T-helper 1 cell treated with Interleukin-12 subunit alpha and Interleukin-12 subunit beta and Interleukin-4 antibody, amounts not matched to agents 30 μg/mL and 1 μg/mL, for 36 hours (primary cell): Measurements from ENCODE around the gene DCXR.
A peak's percentile ranks its signal among the peaks of the same experiment; 100 is the strongest.

ENCODE experiments used
- H3K27ac Mint-ChIP-seq: one replicate; pipeline ENCODE4 v1.8.0; 2021; ENCODE audit warnings: mild to moderate bottlenecking, mixed read lengths
- H3K27me3 Mint-ChIP-seq: one replicate; pipeline ENCODE4 v1.8.0; 2021; ENCODE audit warnings: low read depth, mixed read lengths
- H3K36me3 Mint-ChIP-seq: one replicate; pipeline ENCODE4 v1.8.0; 2021; ENCODE audit warnings: low read depth, mixed read lengths
- H3K4me1 Mint-ChIP-seq: one replicate; pipeline ENCODE4 v1.8.0; 2021; ENCODE audit warnings: low read depth, mixed read lengths
- H3K4me3 Mint-ChIP-seq: one replicate; pipeline ENCODE4 v1.8.0; 2021; ENCODE audit warnings: mild to moderate bottlenecking, moderate library complexity, mixed read lengths
- H3K9me3 Mint-ChIP-seq: one replicate; pipeline ENCODE4 v1.8.0; 2021; ENCODE audit warnings: mixed read lengths

Gene DCXR

GRCh38 chr17:82078433-82078832 lies 40.9 kb upstream of the DCXR start:
- Mint-ChIP-seq H3K4me3 (no peak overlapping the region), H3K27me3 (no peaks in the 10 kb centered on the region), H3K4me1 (no peaks in the 10 kb centered on the region), H3K9me3 (no peaks in the 10 kb centered on the region), H3K27ac (no peak overlapping the region), H3K36me3 (peaks cover 3% of the 10 kb centered on the region)

- Mint-ChIP-seq H3K4me3 (no peak overlapping the region), H3K36me3 (peaks cover 3% of the 10 kb centered on the region), H3K27me3 (peaks cover 2% of the 10 kb centered on the region), H3K9me3 (no peaks in the 10 kb centered on the region), H3K27ac (no peak overlapping the region), H3K4me1 (no peaks in the 10 kb centered on the region)
Measured at GRCh38 chr17:82077617-82078358, 40.3 kb upstream of the DCXR start.

GRCh38 chr17:82076785-82077591 lies 39.5 kb upstream of the DCXR start:
- Mint-ChIP-seq H3K27ac (no peak overlapping the region), H3K4me1 (no peaks in the 10 kb centered on the region), H3K36me3 (peaks cover 3% of the 10 kb centered on the region), H3K9me3 (no peaks in the 10 kb centered on the region), H3K4me3 (no peak overlapping the region), H3K27me3 (peaks cover 5% of the 10 kb centered on the region)

GRCh38 chr17:82076018-82076784 lies 38.7 kb upstream of the DCXR start:
- peaks cover 5% of the 10 kb centered on the region for H3K27me3 Mint-ChIP-seq
- no peaks in the 10 kb centered on the region for H3K4me1 Mint-ChIP-seq
- no peaks in the 10 kb centered on the region for H3K9me3 Mint-ChIP-seq
- no peak overlapping the region for H3K27ac Mint-ChIP-seq
- H3K4me3 Mint-ChIP-seq = no peak overlapping the region
- peaks cover 3% of the 10 kb centered on the region for H3K36me3 Mint-ChIP-seq

- H3K9me3 Mint-ChIP-seq = no peaks in the 10 kb centered on the region
- H3K27ac Mint-ChIP-seq = no peak overlapping the region
- peaks cover 3% of the 10 kb centered on the region for H3K36me3 Mint-ChIP-seq
- no peak overlapping the region for H3K4me3 Mint-ChIP-seq
- H3K4me1 Mint-ChIP-seq = no peaks in the 10 kb centered on the region
- peaks cover 5% of the 10 kb centered on the region for H3K27me3 Mint-ChIP-seq
Measured at GRCh38 chr17:82073446-82073845, 35.9 kb upstream of the DCXR start.

- H3K4me1 Mint-ChIP-seq = no peaks in the 10 kb centered on the region
Measured at GRCh38 chr17:82072827-82073226, 35.3 kb upstream of the DCXR start.

GRCh38 chr17:82070611-82071010 lies 33.1 kb upstream of the DCXR start:
- H3K9me3 Mint-ChIP-seq = no peaks in the 10 kb centered on the region
- H3K36me3 Mint-ChIP-seq = peaks cover 1% of the 10 kb centered on the region
- no peak overlapping the region for H3K27ac Mint-ChIP-seq
- peaks cover 4% of the 10 kb centered on the region for H3K4me1 Mint-ChIP-seq
- H3K4me3 Mint-ChIP-seq = no peak overlapping the region
- H3K27me3 Mint-ChIP-seq = peaks cover 5% of the 10 kb centered on the region

More at GRCh38 chr17:82072827-82073226, 35.3 kb upstream of the DCXR start:
- H3K9me3 Mint-ChIP-seq = no peaks in the 10 kb centered on the region
- H3K27me3 Mint-ChIP-seq = peaks cover 5% of the 10 kb centered on the region
- no peak overlapping the region for H3K27ac Mint-ChIP-seq
- H3K4me3 Mint-ChIP-seq = no peak overlapping the region
- H3K36me3 Mint-ChIP-seq = no peaks in the 10 kb centered on the region

- Mint-ChIP-seq H3K27ac (peak within 1 kb of the TSS; percentile 81), H3K27me3 (no peaks in the 10 kb centered on the region), H3K36me3 (peaks cover 1% of the 10 kb centered on the region), H3K9me3 (no peaks in the 10 kb centered on the region), H3K4me1 (peaks cover 6% of the 10 kb centered on the region), H3K4me3 (peak within 1 kb of the TSS; percentile 87)
Measured at GRCh38 chr17:82065638-82066303, 28.3 kb upstream of the DCXR start, which contains the start of gene DUS1L. DUS1L (minus strand) TSS chr17:82065804; CDS start chr17:82065059, 745 bp downstream.

GRCh38 chr17:82065193-82065637 lies 27.7 kb upstream of the DCXR start:
- no peaks in the 10 kb centered on the region for H3K27me3 Mint-ChIP-seq
- peaks cover 1% of the 10 kb centered on the region for H3K36me3 Mint-ChIP-seq
- H3K27ac Mint-ChIP-seq = no peak overlapping the region
- peaks cover 6% of the 10 kb centered on the region for H3K4me1 Mint-ChIP-seq
- H3K4me3 Mint-ChIP-seq = peak overlapping the region; percentile 61
- H3K9me3 Mint-ChIP-seq = no peaks in the 10 kb centered on the region

- peak overlapping the region; percentile 20 for H3K27ac Mint-ChIP-seq
- H3K36me3 Mint-ChIP-seq = peaks cover 1% of the 10 kb centered on the region
- H3K4me1 Mint-ChIP-seq = peaks cover 6% of the 10 kb centered on the region
- peak overlapping the region; percentile 61 for H3K4me3 Mint-ChIP-seq
- H3K27me3 Mint-ChIP-seq = no peaks in the 10 kb centered on the region
- no peaks in the 10 kb centered on the region for H3K9me3 Mint-ChIP-seq
Measured at GRCh38 chr17:82064433-82065192, 27.1 kb upstream of the DCXR start.

GRCh38 chr17:82063424-82064415 lies 26.2 kb upstream of the DCXR start:
- Mint-ChIP-seq H3K27ac (peak overlapping the region; percentile 20), H3K36me3 (peaks cover 1% of the 10 kb centered on the region), H3K9me3 (no peaks in the 10 kb centered on the region), H3K4me3 (peak overlapping the region; percentile 61), H3K27me3 (no peaks in the 10 kb centered on the region), H3K4me1 (peaks cover 6% of the 10 kb centered on the region)

GRCh38 chr17:82062984-82063368 lies 25.5 kb upstream of the DCXR start:
- H3K4me1 Mint-ChIP-seq = peaks cover 6% of the 10 kb centered on the region
- no peak overlapping the region for H3K27ac Mint-ChIP-seq
- H3K9me3 Mint-ChIP-seq = no peaks in the 10 kb centered on the region
- no peaks in the 10 kb centered on the region for H3K27me3 Mint-ChIP-seq
- peaks cover 2% of the 10 kb centered on the region for H3K36me3 Mint-ChIP-seq
- no peak overlapping the region for H3K4me3 Mint-ChIP-seq
